Measurements from ENCODE around the gene CSNK2A2.

- no peak for TF ChIP-seq POLR2A (IDR thresholded peaks at IDR 0.05; ENCODE audit: low read length)
- no peak for TF ChIP-seq CTCF (IDR thresholded peaks at IDR 0.05)
- no peak for TF ChIP-seq RCOR1 (IDR thresholded peaks at IDR 0.05; ENCODE audit: low read depth, low read length)
- no peak for TF ChIP-seq MAZ (IDR thresholded peaks at IDR 0.05; ENCODE audit: borderline replicate concordance, low read depth, low read length)
- TF ChIP-seq CEBPB (IDR thresholded peaks at IDR 0.05) = no peak
- TF ChIP-seq FOSL2 (IDR thresholded peaks at IDR 0.05) = no peak
- TF ChIP-seq FOSL2 (CRISPR knock-in tag; IDR thresholded peaks at IDR 0.05) = no peak
Measured at GRCh38 chr16:58236231-58236690, 38.4 kb upstream of the CSNK2A2 start.

Data from A549 (cell line).